SK-N-SH treated with all-trans-retinoic acid at 6 μM for 48 hours (cell line): ENCODE results near the gene CACNA1A.

Source experiments
- ARNTL ChIP-seq: fragments of 450-650 bp; formaldehyde crosslinking; IDR thresholded peaks from 2 replicates; pipeline ENCODE4 v1.5.0; 2020; ENCODE audit warnings: low read depth, mild to moderate bottlenecking, moderate library complexity, borderline replicate concordance
- CSDC2 ChIP-seq: fragments of 250-450 bp; sonication (Bioruptor Pico); IDR thresholded peaks from 2 replicates; pipeline ENCODE4 v1.5.0; 2020; ENCODE audit warnings: mild to moderate bottlenecking, moderate library complexity
- OSR1 ChIP-seq: fragments of 250-450 bp; sonication (Bioruptor Pico); IDR thresholded peaks from 2 replicates; pipeline ENCODE4 v1.8.0; 2022; ENCODE audit warnings: moderate library complexity, mild to moderate bottlenecking, inconsistent platforms
- PATZ1 ChIP-seq: fragments of 250-450 bp; sonication (Bioruptor Pico); IDR thresholded peaks from 2 replicates; pipeline ENCODE4 v1.8.0; 2020; ENCODE audit warnings: mild to moderate bottlenecking, moderate library complexity, borderline replicate concordance
- SNAI2 ChIP-seq: fragments of 250-450 bp; sonication (Bioruptor Pico); IDR thresholded peaks from 2 replicates; pipeline ENCODE4 v1.5.0; 2020; ENCODE audit warnings: mild to moderate bottlenecking, moderate library complexity
- TCF4 ChIP-seq: fragments of 250-450 bp; sonication (Bioruptor Pico); IDR thresholded peaks from 2 replicates; pipeline ENCODE4 v1.8.0; 2021; ENCODE audit warnings: mild to moderate bottlenecking, moderate library complexity, borderline replicate concordance
- TSHZ2 ChIP-seq: fragments of 250-450 bp; sonication (Bioruptor Pico); IDR thresholded peaks from 2 replicates; pipeline ENCODE4 v1.5.0; 2020; ENCODE audit warnings: mild to moderate bottlenecking, moderate library complexity
- ZFP3 ChIP-seq: fragments of 250-450 bp; sonication (Bioruptor Pico); IDR thresholded peaks from 2 replicates; pipeline ENCODE4 v1.5.0; 2020; ENCODE audit warnings: mild to moderate bottlenecking, moderate library complexity
- ZNF70 ChIP-seq: fragments of 450-650 bp; formaldehyde crosslinking; IDR thresholded peaks from 2 replicates; pipeline ENCODE4 v1.5.0; 2020; ENCODE audit warnings: mild to moderate bottlenecking, moderate library complexity
- ZNF8 ChIP-seq: fragments of 450-650 bp; formaldehyde crosslinking; IDR thresholded peaks from 2 replicates; pipeline ENCODE4 v1.5.0; 2020; ENCODE audit warnings: mild to moderate bottlenecking, moderate library complexity

GRCh38 chr19:13506471-13506820 is at the start of gene CACNA1A:
- TF ChIP-seq ZNF8 (CRISPR knock-in tag), result no peak
- no peak for TF ChIP-seq PATZ1 (CRISPR knock-in tag)
- TF ChIP-seq SNAI2 (CRISPR knock-in tag), result no peak
- TF ChIP-seq CSDC2 (CRISPR knock-in tag), result no peak
- no peak for TF ChIP-seq TSHZ2 (CRISPR knock-in tag)
- no peak for TF ChIP-seq ARNTL
- TF ChIP-seq ZFP3, result no peak
- no peak for TF ChIP-seq ZNF70 (CRISPR knock-in tag)
- no peak for TF ChIP-seq OSR1 (CRISPR knock-in tag)
- TF ChIP-seq TCF4, result no peak
